ENCODE data around the gene ARHGEF19. TPM values are rescaled to one million over a fixed set of nuclear protein-coding genes. Genes with fewer than 3 reads are reported as not detected.

ARHGEF19 gene
- total RNA-seq, result 10 to 100 TPM in 2 of 6 donors, 1 to 10 TPM in 4; 5.0 to 10.7 (median 7.9) TPM
- polyA plus RNA-seq, result 10 to 100 TPM; 15.6 to 17.1 TPM

DNA sequence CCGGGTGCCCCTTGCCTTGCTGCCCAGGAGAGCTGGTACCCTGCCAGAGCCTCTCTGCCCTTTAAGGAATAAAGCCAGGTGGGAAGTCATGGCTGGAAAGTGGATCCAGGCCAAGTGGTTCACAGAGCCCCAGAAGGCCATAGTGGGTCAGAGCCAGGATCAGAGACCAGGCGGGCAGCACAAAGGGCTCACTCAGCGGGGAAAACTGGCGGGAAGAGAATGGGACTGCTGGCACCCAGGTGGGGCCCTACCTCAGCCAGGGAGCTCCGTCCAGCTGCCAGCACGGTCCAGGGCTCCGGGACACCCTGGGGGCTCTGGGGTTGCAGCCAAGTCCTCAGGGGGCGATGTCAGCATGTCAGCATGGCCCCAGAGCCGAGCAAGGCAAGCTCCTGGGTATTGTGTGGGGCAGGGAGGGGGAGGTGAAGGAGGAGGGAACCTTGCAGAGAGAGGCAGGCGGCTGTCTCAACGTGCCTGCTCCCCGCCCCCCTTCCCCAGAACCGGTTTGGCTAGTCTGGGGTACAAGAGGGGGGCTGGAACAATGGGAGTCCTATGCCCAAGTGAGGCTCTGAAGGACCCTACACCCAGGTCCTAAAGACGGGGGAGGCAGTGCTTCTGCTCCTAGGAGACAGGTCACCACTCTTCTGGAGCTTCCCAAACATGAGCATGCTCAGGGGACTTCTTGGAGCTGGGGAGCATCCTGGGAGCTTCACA, at the start of gene ARHGEF19:
ARHGEF19 (minus strand) TSS at position 402 of the 711 bp plus-strand sequence. CDS start 3,598 bp downstream, outside the sequence.
- Histone ChIP-seq H3K27ac (peak within 1 kb of the TSS; percentile 61 to 84 (median 70)), H3K4me3 (peak within 1 kb of the TSS in 2 of 4 donors; percentile 21 to 37), H3K27me3 (no peaks in the 10 kb centered on the region), H3K4me1 (peaks cover 7 to 23% (median 8%) of the 10 kb centered on the region in 3 donors), H3K9me3 (no peaks in the 10 kb centered on the region), H3K36me3 (no peaks in the 10 kb centered on the region)
- peak; percentile 73 to 90 (median 81) for DNase-seq
- FAIRE-seq, result no peak
- TF ChIP-seq, protein P1, sequence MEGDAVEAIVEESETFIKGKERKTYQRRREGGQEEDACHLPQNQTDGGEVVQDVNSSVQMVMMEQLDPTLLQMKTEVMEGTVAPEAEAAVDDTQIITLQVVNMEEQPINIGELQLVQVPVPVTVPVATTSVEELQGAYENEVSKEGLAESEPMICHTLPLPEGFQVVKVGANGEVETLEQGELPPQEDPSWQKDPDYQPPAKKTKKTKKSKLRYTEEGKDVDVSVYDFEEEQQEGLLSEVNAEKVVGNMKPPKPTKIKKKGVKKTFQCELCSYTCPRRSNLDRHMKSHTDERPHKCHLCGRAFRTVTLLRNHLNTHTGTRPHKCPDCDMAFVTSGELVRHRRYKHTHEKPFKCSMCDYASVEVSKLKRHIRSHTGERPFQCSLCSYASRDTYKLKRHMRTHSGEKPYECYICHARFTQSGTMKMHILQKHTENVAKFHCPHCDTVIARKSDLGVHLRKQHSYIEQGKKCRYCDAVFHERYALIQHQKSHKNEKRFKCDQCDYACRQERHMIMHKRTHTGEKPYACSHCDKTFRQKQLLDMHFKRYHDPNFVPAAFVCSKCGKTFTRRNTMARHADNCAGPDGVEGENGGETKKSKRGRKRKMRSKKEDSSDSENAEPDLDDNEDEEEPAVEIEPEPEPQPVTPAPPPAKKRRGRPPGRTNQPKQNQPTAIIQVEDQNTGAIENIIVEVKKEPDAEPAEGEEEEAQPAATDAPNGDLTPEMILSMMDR (IDR thresholded peaks at IDR 0.05), result no peak
- WGBS, 2 donors, result 9 to 13% methylated on average over 14 of the region's 14 CpGs
- intact Hi-C loops (cut with DNase I), result no loop called here
- ATAC-seq, result peak; percentile 24 to 59 (median 40)

DNA sequence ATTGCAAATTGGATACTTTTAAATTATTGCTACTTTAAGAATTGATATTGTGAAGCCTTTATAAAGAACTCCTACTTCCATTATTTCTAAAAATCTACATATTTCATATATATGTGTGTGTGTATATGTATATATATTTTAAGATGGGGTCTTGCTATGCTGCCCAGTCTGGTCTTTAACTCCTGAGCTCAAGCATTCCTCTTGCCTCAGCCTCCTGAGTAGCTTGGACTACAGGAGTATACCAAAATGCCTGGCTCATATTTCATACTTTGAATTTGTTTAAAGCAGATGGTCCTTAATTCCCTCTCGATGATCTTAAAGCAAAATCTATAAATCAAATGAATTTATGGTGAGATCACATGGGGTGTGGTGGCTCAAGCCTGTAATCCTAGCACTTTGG, 49.6 kb upstream of the ARHGEF19 start:
- FAIRE-seq, result no peak
- no peak for DNase-seq
- Histone ChIP-seq H3K4me3 (no peak overlapping the region), H3K36me3 (peaks cover 0 to 2% (median 0%) of the 10 kb centered on the region in 3 donors), H3K27me3 (no peaks in the 10 kb centered on the region), H3K4me1 (peaks cover 0 to 11% (median 4%) of the 10 kb centered on the region in 3 donors), H3K27ac (no peak overlapping the region), H3K9me3 (no peaks in the 10 kb centered on the region)
- TF ChIP-seq, protein P1 (IDR thresholded peaks at IDR 0.05), result no peak
- WGBS, 2 donors, result 95 to 98% methylated on average over 1 of the region's 1 CpG
- ATAC-seq, result no peak
- intact Hi-C loops (cut with DNase I), result loop anchor here in 1 of 3 donors (10.0 kb wide), 1 partner anchor 83 kb away; no protein-coding TSS in a partner anchor

DNA sequence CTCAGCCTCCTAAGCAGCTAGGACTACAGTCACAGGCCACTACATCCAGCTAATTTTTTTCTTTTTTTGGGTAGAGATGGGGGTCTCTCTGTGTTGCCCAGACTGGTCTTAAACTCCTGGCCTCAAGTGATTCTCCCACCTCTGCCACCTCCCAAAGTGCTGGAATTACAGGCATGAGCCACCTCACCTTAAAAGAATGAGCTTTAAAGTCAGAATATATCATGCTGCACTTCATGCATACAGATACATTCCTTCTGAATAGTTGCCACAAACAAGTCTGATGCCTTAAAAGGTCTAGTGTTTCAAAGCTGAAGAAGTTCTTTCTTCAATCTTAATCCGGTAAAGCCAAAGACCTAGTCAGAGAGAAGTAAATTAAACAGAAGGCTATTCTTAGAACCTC, 48.4 kb upstream of the ARHGEF19 start:
- intact Hi-C loops (cut with DNase I), result loop anchor here in 1 of 3 donors (10.0 kb wide), 1 partner anchor 84 kb away; no protein-coding TSS in a partner anchor
- Histone ChIP-seq H3K36me3 (peaks cover 0 to 2% (median 0%) of the 10 kb centered on the region in 3 donors), H3K9me3 (no peaks in the 10 kb centered on the region), H3K27me3 (no peaks in the 10 kb centered on the region), H3K27ac (no peak overlapping the region), H3K4me1 (peaks cover 0 to 5% (median 0%) of the 10 kb centered on the region in 3 donors), H3K4me3 (no peak overlapping the region)
- WGBS, 2 donors, result 86 to 88% methylated on average over 1 of the region's 1 CpG
- ATAC-seq, result no peak
- DNase-seq, result no peak
- TF ChIP-seq, protein P1 (IDR thresholded peaks at IDR 0.05), result no peak
- FAIRE-seq, result no peak

DNA sequence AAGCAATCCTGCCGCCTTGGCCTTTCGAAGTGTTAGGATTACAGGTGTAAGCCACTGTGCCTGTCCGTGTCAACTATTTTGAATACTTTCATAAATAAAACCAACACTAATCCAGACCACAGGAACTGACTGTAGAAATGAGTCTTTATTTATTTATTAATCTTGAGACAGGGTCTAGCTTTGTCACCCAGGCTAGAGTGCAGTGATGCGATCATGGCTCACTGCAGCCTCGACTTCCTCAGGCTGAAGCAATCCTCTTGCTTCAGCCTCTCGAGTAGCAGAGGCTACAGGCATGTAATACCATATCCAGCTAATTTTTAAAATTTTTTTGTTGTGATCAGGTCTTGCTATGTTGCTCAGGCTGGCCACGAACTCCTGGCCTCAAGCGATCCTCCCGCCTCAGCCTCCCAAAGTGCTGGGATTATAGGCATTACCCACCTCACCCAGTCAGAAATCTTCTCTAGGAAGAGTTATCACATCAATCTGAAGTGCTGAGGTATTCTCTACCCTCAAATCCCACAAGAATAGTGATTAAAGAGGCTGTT, 46.2 kb upstream of the ARHGEF19 start:
- 97 to 100% methylated on average over 9 of the region's 9 CpGs for WGBS, 2 donors
- H3K27me3 ChIP-seq, result no peaks in the 10 kb centered on the region
- H3K36me3 ChIP-seq, result peaks cover 0 to 10% (median 2%) of the 10 kb centered on the region in 3 donors
- ATAC-seq (no peak), FAIRE-seq (no peak), DNase-seq (no peak)
- peaks cover 0 to 7% (median 0%) of the 10 kb centered on the region in 3 donors for H3K4me1 ChIP-seq
- intact Hi-C loops (cut with DNase I), result no loop called here
- TF ChIP-seq, protein P1 (IDR thresholded peaks at IDR 0.05), result no peak
- H3K27ac ChIP-seq, result no peak overlapping the region
- H3K4me3 ChIP-seq, result no peak overlapping the region
- H3K9me3 ChIP-seq, result no peaks in the 10 kb centered on the region
